ENCODE measurements around the gene NT5DC2. TPM values are rescaled to one million over a fixed set of nuclear protein-coding genes. Genes with fewer than 3 reads are reported as not detected.

Gene NT5DC2
- 111 and 134 TPM in 2 replicates for total RNA-seq (2014; rRNA removed; shearing (Covaris generic))
- polyA plus RNA-seq (2016; fragmentation: Nextera tagmentation; extraction: Ambion mirVana): 49.9 and 51.1 TPM in 2 replicates

DNA sequence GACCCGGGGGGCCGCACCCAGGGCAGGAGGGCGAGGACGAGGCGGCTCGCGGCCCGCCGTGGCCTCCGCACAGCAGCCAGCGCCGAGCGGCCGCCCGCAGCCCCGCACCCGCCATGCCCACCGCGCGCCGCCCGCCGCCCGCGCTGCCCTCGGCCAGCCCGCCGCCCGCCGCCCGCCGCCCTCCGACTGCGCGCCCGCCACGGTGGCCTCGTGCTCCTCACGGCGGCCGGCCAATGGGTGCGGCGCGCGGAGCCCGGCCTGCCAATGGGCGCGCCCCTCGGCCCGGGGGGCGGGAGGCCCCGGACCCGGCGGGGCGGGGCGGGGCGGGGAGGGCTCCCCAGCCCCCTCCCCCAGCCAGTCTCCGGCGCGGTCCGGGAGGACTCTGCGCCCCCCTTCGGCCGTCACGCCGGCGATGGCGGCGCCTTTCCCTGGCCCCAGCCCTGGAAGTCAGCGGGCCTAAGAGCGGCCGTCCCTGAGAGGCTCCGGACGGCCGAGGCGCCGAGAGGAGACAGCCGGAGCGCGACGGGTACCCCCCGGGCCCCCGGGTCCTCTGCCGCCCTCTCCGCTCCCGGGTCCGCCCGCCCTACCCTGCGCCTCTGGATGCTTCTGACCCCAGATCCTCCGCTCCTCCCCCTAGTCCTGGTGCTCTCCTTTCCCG is at the start of gene NT5DC2:
Gene NT5DC2, minus strand, starts transcription at position 235 of the 658 bp plus-strand sequence. Its CDS starts 120 bp downstream, at position 115.
- in situ Hi-C loops (cut with MboI): no loop called here
- H3K9me3 ChIP-seq (ENCODE audit: low read depth): no peaks in the 10 kb centered on the region
- H3K79me2 ChIP-seq (ENCODE audit: insufficient read depth): peaks cover 61% of the 10 kb centered on the region
- whole genome bisulfite sequencing, 2 experiments (ENCODE audit: low coverage in 1 of 2, low lambda C conversion rate in 2 of 2, missing lambda C conversion rate in 2 of 2): 2 to 3% methylated on average over 15 to 31 of the region's 91 CpGs
- H2AFZ ChIP-seq: peak within 1 kb of the TSS; percentile 83
- peak within 1 kb of the TSS; percentile 54 for H3K27ac ChIP-seq
- TF ChIP-seq EZH2 (IDR thresholded peaks at IDR 0.05; ENCODE audit: insufficient read depth, poor library complexity, severe bottlenecking): no peak
- TF ChIP-seq EZH2phosphoT487 (IDR thresholded peaks at IDR 0.05; ENCODE audit: insufficient read depth, low read depth): no peak
- H3K27me3 ChIP-seq (replicated peaks; ENCODE audit: insufficient read depth): no peaks in the 10 kb centered on the region
- H3K4me1 ChIP-seq (ENCODE audit: insufficient read depth): peaks cover 41% of the 10 kb centered on the region
- H3K4me2 ChIP-seq (ENCODE audit: unreplicated experiment): peak within 1 kb of the TSS; percentile 88
- H3K4me3 ChIP-seq: peak within 1 kb of the TSS; percentile 81
- no peaks in the 10 kb centered on the region for H3K36me3 ChIP-seq (ENCODE audit: low read depth)
- DNase-seq: peak; percentile 89
- peak within 1 kb of the TSS; percentile 83 for H3K9ac ChIP-seq
- peaks cover 21% of the 10 kb centered on the region for H3F3A ChIP-seq (ENCODE audit: insufficient read depth)
- H4K20me1 ChIP-seq (ENCODE audit: insufficient read depth): no peaks in the 10 kb centered on the region
- H3K9me2 ChIP-seq (ENCODE audit: insufficient read depth): no peaks in the 10 kb centered on the region

- Histone ChIP-seq H3K4me3 (no peak overlapping the region), H3K4me1 (ENCODE audit: insufficient read depth) (peaks cover 12% of the 10 kb centered on the region), H3K27me3 (replicated peaks; ENCODE audit: insufficient read depth) (no peaks in the 10 kb centered on the region), H2AFZ (no peak overlapping the region), H3K9ac (no peak overlapping the region), H3F3A (ENCODE audit: insufficient read depth) (peaks cover 24% of the 10 kb centered on the region; the same call in 1 of the 2 replicates), H3K79me2 (ENCODE audit: insufficient read depth) (no peaks in the 10 kb centered on the region), H3K4me2 (ENCODE audit: unreplicated experiment) (no peak overlapping the region), H3K36me3 (ENCODE audit: low read depth) (peaks cover 33% of the 10 kb centered on the region), H3K27ac (no peak overlapping the region), H3K9me2 (ENCODE audit: insufficient read depth) (no peaks in the 10 kb centered on the region), H3K9me3 (ENCODE audit: low read depth) (no peaks in the 10 kb centered on the region), H4K20me1 (ENCODE audit: insufficient read depth) (no peaks in the 10 kb centered on the region)
- no peak for DNase-seq
- TF ChIP-seq EZH2 (IDR thresholded peaks at IDR 0.05; ENCODE audit: insufficient read depth, poor library complexity, severe bottlenecking) (no peak), EZH2phosphoT487 (IDR thresholded peaks at IDR 0.05; ENCODE audit: insufficient read depth, low read depth) (no peak)
- in situ Hi-C loops (cut with MboI): no loop called here
- WGBS, 2 experiments (ENCODE audit: low coverage in 1 of 2, low lambda C conversion rate in 2 of 2, missing lambda C conversion rate in 2 of 2): 94 to 97% methylated on average over 6 of the region's 6 CpGs
These were observed 40.7 kb upstream of the NT5DC2 start for GRCh38 chr3:52574056-52574965.

DNA sequence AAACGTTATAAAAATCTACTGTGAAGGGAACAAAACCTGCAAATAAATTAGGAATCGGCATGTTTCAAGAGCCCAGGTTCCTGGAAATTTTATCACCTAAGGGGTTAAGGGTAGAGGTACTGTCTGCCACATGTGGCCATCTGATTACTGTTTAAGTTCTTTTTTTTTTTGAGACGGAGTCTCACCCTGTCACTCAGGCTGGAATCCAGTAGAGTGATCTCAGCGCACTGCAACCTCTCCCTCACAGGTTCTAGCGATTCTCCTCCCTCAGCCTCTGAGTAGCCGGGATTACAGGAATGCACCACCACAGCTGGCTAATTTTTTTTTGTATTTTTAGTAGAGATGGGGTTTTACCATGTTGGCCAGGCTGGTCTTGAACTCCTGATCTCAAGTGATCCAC is 38.6 kb upstream of the NT5DC2 start:
- H2AFZ ChIP-seq: no peak overlapping the region
- no peak for DNase-seq
- peaks cover 24% of the 10 kb centered on the region; the same call in 1 of the 2 replicates for H3F3A ChIP-seq (ENCODE audit: insufficient read depth)
- H3K4me3 ChIP-seq: no peak overlapping the region
- no peak overlapping the region for H3K4me2 ChIP-seq (ENCODE audit: unreplicated experiment)
- no peaks in the 10 kb centered on the region for H3K9me3 ChIP-seq (ENCODE audit: low read depth)
- no peaks in the 10 kb centered on the region for H3K9me2 ChIP-seq (ENCODE audit: insufficient read depth)
- H3K4me1 ChIP-seq (ENCODE audit: insufficient read depth): peaks cover 13% of the 10 kb centered on the region
- 56 to 66% methylated on average over 6 of the region's 6 CpGs for WGBS, 2 experiments (ENCODE audit: low coverage in 1 of 2, low lambda C conversion rate in 2 of 2, missing lambda C conversion rate in 2 of 2)
- no peaks in the 10 kb centered on the region for H3K27me3 ChIP-seq (replicated peaks; ENCODE audit: insufficient read depth)
- no peaks in the 10 kb centered on the region for H4K20me1 ChIP-seq (ENCODE audit: insufficient read depth)
- H3K9ac ChIP-seq: no peak overlapping the region
- TF ChIP-seq EZH2phosphoT487 (IDR thresholded peaks at IDR 0.05; ENCODE audit: insufficient read depth, low read depth) (no peak), EZH2 (IDR thresholded peaks at IDR 0.05; ENCODE audit: insufficient read depth, poor library complexity, severe bottlenecking) (no peak)
- no peaks in the 10 kb centered on the region for H3K79me2 ChIP-seq (ENCODE audit: insufficient read depth)
- H3K27ac ChIP-seq: no peak overlapping the region
- in situ Hi-C loops (cut with MboI): no loop called here
- H3K36me3 ChIP-seq (ENCODE audit: low read depth): peaks cover 19% of the 10 kb centered on the region

GRCh38 chr3:52570076-52570475 is 36.4 kb upstream of the NT5DC2 start:
- Histone ChIP-seq H3K27me3 (replicated peaks; ENCODE audit: insufficient read depth) (no peaks in the 10 kb centered on the region), H3K9ac (no peak overlapping the region), H3K4me1 (ENCODE audit: insufficient read depth) (peaks cover 13% of the 10 kb centered on the region), H3K9me2 (ENCODE audit: insufficient read depth) (no peaks in the 10 kb centered on the region), H3K36me3 (ENCODE audit: low read depth) (peaks cover 11% of the 10 kb centered on the region; the same call in 1 of the 2 replicates), H3K9me3 (ENCODE audit: low read depth) (no peaks in the 10 kb centered on the region), H3F3A (ENCODE audit: insufficient read depth) (peaks cover 24% of the 10 kb centered on the region; the same call in 1 of the 2 replicates), H4K20me1 (ENCODE audit: insufficient read depth) (no peaks in the 10 kb centered on the region), H3K79me2 (ENCODE audit: insufficient read depth) (peaks cover 7% of the 10 kb centered on the region), H3K27ac (peak overlapping the region; percentile 71), H2AFZ (no peak overlapping the region), H3K4me2 (ENCODE audit: unreplicated experiment) (peak overlapping the region; percentile 11), H3K4me3 (no peak overlapping the region)
- in situ Hi-C loops (cut with MboI): no loop called here
- TF ChIP-seq EZH2phosphoT487 (IDR thresholded peaks at IDR 0.05; ENCODE audit: insufficient read depth, low read depth) (no peak), EZH2 (IDR thresholded peaks at IDR 0.05; ENCODE audit: insufficient read depth, poor library complexity, severe bottlenecking) (no peak)
- 51 to 61% methylated on average over 4 of the region's 4 CpGs for WGBS, 2 experiments (ENCODE audit: low coverage in 1 of 2, low lambda C conversion rate in 2 of 2, missing lambda C conversion rate in 2 of 2)
- DNase-seq: peak; percentile 58
